K562 (cell line): ENCODE measurements around the gene SKIC2.

Experiments used
- EP300 ChIP-seq: IDR thresholded peaks from 2 replicates; pipeline ENCODE4 v1.6.1; 2012; ENCODE audit warnings: low read length, improper control_type of control experiment
- FOXM1 ChIP-seq, 2 experiments: fragments of 450-650 bp in 1 of 2; sonication (generic) in 1 of 2; formaldehyde crosslinking in 1 of 2; IDR thresholded peaks; 2 replicates each; pipeline versions ENCODE4 v1.6.1 to v1.9.0; 2017 to 2022; ENCODE audit warnings: low read depth in 2 of 2, mild to moderate bottlenecking in 2 of 2, missing genetic modification reagents in 1 of 2, moderate library complexity in 1 of 2

- TF ChIP-seq FOXM1 (IDR thresholded peaks at IDR 0.05; ENCODE audit: low read depth) = no peak
- TF ChIP-seq FOXM1 (CRISPR knock-in tag; IDR thresholded peaks at IDR 0.05; ENCODE audit: low read depth) = no peak
- TF ChIP-seq EP300 = no peak
These were observed 9.4 kb downstream of the SKIC2 start for GRCh38 chr6:31968326-31968725.
